Activated naive CD4-positive, alpha-beta T cell treated with anti-CD3 and anti-CD28 coated beads, Interleukin-2, amount 10 ng/mL, durations not matched to agents 7 days and 5 days (primary cell): Measurements from ENCODE around the gene GALNT1.

Source experiments
- CTCF ChIA-PET: fragments of 350-600 bp; sonication (Branson Sonifier 250); formaldehyde crosslinking; loops from one replicate; lab custom pipeline; 2021; ENCODE audit warnings: antibody characterized with exemption; lab: Charles Lee
- DNase-seq: peaks from one replicate; pipeline ENCODE4 v3.0.0-alpha.2; 2020
- H3K27ac Mint-ChIP-seq: one replicate; pipeline ENCODE4 v1.8.0; 2021; ENCODE audit warnings: mild to moderate bottlenecking, moderate library complexity, mixed read lengths
- H3K27me3 Mint-ChIP-seq: one replicate; pipeline ENCODE4 v1.8.0; 2021; ENCODE audit warnings: mild to moderate bottlenecking, mixed read lengths
- H3K36me3 Mint-ChIP-seq: one replicate; pipeline ENCODE4 v1.8.0; 2021; ENCODE audit warnings: mixed read lengths
- H3K4me1 Mint-ChIP-seq: one replicate; pipeline ENCODE4 v1.8.0; 2021; ENCODE audit warnings: mixed read lengths
- H3K4me3 Mint-ChIP-seq: one replicate; pipeline ENCODE4 v1.8.0; 2021; ENCODE audit warnings: mild to moderate bottlenecking, moderate library complexity, mixed read lengths
- H3K9me3 Mint-ChIP-seq: one replicate; pipeline ENCODE4 v1.8.0; 2021; ENCODE audit warnings: mixed read lengths

GALNT1 gene

DNA sequence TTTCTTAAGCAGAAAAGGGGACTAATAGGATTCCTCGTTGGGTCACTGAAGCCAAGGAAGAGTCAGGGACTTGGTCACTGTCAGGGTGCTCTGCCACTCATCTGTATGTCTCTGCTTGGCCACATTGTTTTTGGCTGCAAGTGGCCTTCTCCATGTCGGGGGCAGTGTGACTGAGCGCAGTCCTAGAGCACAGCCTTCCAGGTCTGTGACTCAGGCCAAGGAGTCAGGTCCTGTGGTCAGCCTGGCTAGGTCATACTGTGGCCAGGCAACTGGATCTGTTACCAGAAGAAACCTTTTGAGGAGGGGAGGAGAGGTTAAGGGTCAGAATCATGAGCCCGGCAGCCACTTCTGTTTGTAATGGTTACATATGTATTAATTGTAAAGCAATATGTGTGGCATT is 61.3 kb downstream of the GALNT1 start:
- CTCF ChIA-PET: no interaction called here
- Mint-ChIP-seq H3K4me1 (no peaks in the 10 kb centered on the region), H3K4me3 (no peak overlapping the region), H3K36me3 (peaks cover 7% of the 10 kb centered on the region), H3K9me3 (peaks cover 6% of the 10 kb centered on the region), H3K27me3 (no peaks in the 10 kb centered on the region), H3K27ac (no peak overlapping the region)
- no peak for DNase-seq

GRCh38 chr18:35646449-35646848 is 64.9 kb downstream of the GALNT1 start:
- no peak for DNase-seq
- no peak overlapping the region for H3K4me3 Mint-ChIP-seq
- peaks cover 2% of the 10 kb centered on the region for H3K9me3 Mint-ChIP-seq
- no peak overlapping the region for H3K27ac Mint-ChIP-seq
- H3K27me3 Mint-ChIP-seq: no peaks in the 10 kb centered on the region
- H3K4me1 Mint-ChIP-seq: no peaks in the 10 kb centered on the region
- H3K36me3 Mint-ChIP-seq: peaks cover 2% of the 10 kb centered on the region
- CTCF ChIA-PET: no interaction called here

DNA sequence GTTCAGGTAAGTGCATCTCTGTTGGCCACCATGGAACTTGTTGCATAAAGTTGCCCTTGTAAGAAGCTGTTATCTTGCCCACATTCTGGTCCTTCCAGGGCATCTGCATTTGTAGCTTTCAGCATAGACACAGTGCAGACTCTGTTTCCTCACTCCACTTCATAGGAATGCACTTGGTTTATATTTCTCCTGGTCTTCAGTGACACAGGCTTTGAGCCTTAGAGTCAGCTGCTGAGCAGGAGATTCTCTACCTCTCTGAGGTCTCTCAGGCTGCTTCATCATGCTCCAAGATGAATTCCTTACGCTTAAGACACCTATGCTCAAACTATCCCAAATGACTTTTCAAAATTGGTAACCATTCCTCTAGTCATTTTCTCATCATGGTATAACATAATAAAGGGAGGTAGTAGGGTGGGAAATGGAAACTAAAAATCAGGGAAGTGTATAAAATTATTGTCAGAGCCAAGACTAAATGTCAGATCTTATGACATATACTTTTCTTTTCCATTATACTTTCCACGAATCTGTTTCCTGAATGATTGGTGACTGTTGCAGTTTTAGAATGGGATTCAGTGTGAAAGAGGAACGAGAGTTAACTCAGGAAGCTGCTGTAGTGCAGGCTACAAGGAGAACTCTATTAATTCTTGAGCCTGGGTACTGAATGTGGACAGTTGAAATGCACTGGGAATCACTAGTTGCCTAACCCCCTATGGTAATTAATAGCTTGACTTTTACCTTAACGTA is 72.0 kb downstream of the GALNT1 start:
- peaks cover 2% of the 10 kb centered on the region for H3K9me3 Mint-ChIP-seq
- CTCF ChIA-PET: no interaction called here

DNA sequence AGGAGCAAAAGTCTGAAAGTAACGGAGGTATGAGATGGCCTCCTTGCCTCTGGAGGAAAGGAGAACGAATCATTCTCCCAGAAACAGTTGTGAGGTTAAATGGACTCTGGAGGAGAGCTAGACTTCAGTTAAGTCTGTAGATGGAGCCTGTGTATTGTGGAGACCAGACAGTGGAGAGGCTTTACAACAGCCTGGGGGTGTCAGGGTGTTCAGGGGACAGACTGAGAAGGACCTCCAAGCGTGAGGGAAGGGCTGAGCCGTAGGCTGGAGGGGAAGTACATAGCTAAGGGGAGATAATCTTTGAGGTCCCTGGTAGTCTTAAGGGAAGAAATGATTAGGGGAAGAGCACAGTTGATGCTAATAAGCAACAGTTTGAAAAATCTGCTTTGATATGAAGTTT is 76.6 kb downstream of the GALNT1 start:
- Mint-ChIP-seq H3K4me1 (no peaks in the 10 kb centered on the region), H3K36me3 (peaks cover 1% of the 10 kb centered on the region), H3K4me3 (no peak overlapping the region), H3K27ac (no peak overlapping the region), H3K9me3 (no peaks in the 10 kb centered on the region), H3K27me3 (no peaks in the 10 kb centered on the region)
- no peak for DNase-seq
- CTCF ChIA-PET: no interaction called here

More for the DNA sequence above, 72.0 kb downstream of the GALNT1 start:
- no peak overlapping the region for H3K27ac Mint-ChIP-seq
- DNase-seq: no peak
- peaks cover 1% of the 10 kb centered on the region for H3K36me3 Mint-ChIP-seq
- no peak overlapping the region for H3K4me3 Mint-ChIP-seq
- H3K4me1 Mint-ChIP-seq: no peaks in the 10 kb centered on the region
- no peaks in the 10 kb centered on the region for H3K27me3 Mint-ChIP-seq

DNA sequence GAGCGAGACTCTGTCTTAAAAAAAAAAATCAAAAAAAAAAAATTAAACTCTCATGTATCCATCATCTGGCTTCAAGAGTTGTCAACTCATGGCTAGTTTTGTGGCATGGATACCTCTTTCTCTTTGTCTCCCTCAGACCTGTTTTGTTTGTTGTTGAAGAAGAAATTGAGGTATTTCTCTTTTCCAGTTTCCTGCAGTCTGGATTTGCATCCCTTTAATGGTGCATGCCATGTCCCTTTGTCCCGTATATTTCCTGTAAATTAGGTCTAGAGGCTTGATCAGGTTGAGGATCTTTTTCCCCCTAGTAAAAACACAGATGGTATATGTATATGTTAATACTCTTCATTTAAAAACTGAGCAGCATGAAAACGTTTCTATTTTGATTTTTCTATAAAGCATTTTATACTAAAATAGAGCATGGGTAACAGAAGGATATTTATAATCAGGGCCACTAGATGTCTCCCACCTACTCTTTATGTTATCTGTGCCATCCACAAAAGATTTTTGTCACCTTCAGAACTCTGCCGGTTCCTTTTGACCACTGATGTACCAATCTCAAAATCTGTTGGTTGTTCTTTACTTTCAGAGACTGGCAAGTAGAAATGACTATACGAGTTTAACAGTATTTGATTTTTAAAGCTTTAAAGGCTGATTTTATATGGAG is 80.1 kb downstream of the GALNT1 start:
- Mint-ChIP-seq H3K27ac (no peak overlapping the region), H3K4me1 (no peaks in the 10 kb centered on the region), H3K27me3 (no peaks in the 10 kb centered on the region), H3K9me3 (no peaks in the 10 kb centered on the region), H3K4me3 (no peak overlapping the region), H3K36me3 (peaks cover 19% of the 10 kb centered on the region)
- no peak for DNase-seq
- CTCF ChIA-PET: interaction anchor here (0.8 kb wide), 1 partner anchor 95 kb away, joined by 3 read pairs; no protein-coding TSS in a partner anchor

DNA sequence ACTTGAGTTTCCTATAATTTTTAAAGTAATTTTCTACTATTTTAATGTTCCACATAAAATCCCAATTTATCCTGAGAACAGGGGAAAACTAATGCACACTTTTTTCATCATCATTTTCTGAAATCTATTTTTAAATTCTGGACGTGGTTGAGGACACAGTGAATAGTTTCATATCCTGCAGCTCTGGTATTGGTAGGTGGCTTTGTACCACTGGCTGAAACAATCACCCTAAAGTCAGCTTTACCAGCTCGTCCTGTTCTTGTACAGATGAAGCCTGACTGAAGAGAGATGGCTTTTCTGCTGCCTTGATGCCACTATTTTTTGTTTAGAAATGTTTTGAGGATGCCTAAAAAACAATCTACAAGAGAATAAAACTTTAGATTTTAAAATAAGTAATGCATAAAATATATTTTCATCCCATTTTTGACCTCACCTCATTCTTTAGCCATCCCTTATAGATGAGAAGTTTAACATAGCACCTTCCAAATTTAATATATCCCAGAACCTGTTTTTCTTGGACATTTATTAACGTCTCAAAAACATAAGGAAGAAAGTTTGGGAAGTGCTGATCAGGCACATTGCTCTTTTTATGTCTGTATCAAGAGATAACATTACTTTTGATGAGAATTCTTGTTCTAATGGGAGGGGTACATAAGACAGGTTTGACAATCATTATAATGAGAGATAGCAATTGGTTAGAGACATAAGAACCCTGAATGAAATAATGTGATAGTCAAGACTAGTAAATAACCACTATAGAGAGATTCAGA is 80.9 kb downstream of the GALNT1 start:
- Mint-ChIP-seq H3K27me3 (no peaks in the 10 kb centered on the region), H3K27ac (no peak overlapping the region), H3K4me1 (no peaks in the 10 kb centered on the region), H3K4me3 (no peak overlapping the region), H3K9me3 (peaks cover 2% of the 10 kb centered on the region), H3K36me3 (peaks cover 24% of the 10 kb centered on the region)
- CTCF ChIA-PET: interaction anchor here (0.8 kb wide), 1 partner anchor 95 kb away, joined by 3 read pairs; no protein-coding TSS in a partner anchor
- DNase-seq: no peak

DNA sequence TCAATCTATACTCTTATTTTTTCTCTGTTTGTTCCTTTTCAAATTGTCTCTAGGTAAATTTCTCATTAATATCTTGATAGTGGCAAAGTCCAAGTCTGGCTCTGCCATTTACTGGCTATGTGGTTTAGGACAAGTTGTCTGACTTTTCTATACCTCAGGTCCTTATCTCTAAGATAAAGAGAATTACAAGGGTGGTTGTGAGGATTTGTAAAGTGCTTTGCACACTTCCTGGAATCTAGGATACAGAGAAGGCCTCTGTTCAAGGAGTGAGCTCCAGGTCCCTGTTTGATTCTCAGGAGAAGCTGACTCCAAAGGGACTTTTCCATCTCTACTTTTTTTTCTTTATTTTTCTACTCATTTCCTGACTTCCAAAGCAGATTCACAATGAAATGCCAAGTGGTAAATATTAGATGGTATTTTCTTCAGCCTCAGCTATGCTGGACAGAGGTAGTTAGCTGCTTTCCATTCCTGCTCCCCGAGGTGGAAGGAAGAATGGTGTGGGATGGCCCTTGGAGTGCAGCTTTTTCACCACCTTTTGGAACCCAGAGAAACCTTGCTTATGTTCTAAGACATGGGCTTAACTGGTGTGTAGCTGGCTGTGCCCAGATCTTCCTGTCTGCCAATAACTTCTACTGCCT is 90.5 kb downstream of the GALNT1 start:
- no peaks in the 10 kb centered on the region for H3K27me3 Mint-ChIP-seq
- H3K36me3 Mint-ChIP-seq: peaks cover 8% of the 10 kb centered on the region
- no peak overlapping the region for H3K27ac Mint-ChIP-seq

DNA sequence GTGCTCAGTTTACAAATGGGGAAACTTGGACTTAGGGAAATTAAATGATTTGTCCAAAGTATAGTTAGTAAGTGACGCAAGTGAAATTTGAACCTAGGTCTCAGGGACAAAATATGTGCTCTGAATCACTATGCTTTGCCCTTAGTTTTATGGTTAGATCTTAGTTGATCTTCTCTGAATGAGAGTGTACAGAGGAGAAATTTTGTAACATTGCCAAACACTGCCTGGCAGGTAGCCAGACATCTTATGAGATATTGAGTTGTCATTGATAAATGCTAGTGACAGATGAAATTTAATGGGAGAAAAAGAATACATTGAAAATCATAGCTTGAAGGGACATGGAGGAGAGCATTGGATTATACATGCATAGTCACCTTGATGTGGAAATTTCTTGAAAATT is 91.4 kb downstream of the GALNT1 start:
- CTCF ChIA-PET: no interaction called here
- DNase-seq: no peak
- Mint-ChIP-seq H3K27me3 (no peaks in the 10 kb centered on the region), H3K9me3 (no peaks in the 10 kb centered on the region), H3K4me1 (no peaks in the 10 kb centered on the region), H3K27ac (no peak overlapping the region), H3K4me3 (no peak overlapping the region), H3K36me3 (peaks cover 2% of the 10 kb centered on the region)

More for the DNA sequence above, 90.5 kb downstream of the GALNT1 start:
- no peak overlapping the region for H3K4me3 Mint-ChIP-seq
- DNase-seq: no peak
- CTCF ChIA-PET: interaction anchor here (0.8 kb wide), 1 partner anchor 156 kb away, joined by 3 read pairs; no protein-coding TSS in a partner anchor
- no peaks in the 10 kb centered on the region for H3K4me1 Mint-ChIP-seq
- H3K9me3 Mint-ChIP-seq: peaks cover 4% of the 10 kb centered on the region

- Mint-ChIP-seq H3K36me3 (no peaks in the 10 kb centered on the region), H3K27ac (no peak overlapping the region), H3K27me3 (no peaks in the 10 kb centered on the region), H3K9me3 (no peaks in the 10 kb centered on the region), H3K4me1 (no peaks in the 10 kb centered on the region), H3K4me3 (no peak overlapping the region)
- DNase-seq: no peak
- CTCF ChIA-PET: no interaction called here
Measured at GRCh38 chr18:35673682-35674081, 92.1 kb downstream of the GALNT1 start.

DNA sequence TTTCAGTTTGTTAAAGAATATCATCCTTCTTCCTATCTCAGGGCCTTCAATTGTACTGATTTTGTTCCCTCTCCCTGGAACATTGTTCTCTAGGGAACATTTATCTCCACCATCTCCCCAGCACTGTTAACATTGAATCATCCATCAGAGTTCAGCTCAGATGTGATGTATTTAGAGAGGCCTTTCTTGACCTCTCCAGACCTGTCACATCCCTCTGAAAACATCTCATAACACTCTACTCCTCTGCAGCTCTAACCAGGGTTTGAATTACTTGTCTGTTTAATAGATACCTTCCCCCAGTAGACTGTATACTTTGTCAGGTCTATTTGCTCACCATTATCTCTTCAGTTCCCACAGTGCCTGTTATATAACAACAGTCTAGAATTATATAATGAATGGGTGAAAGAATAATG is 98.6 kb downstream of the GALNT1 start:
- H3K9me3 Mint-ChIP-seq: no peaks in the 10 kb centered on the region
- H3K27ac Mint-ChIP-seq: no peak overlapping the region
- DNase-seq: no peak
- CTCF ChIA-PET: no interaction called here
- H3K36me3 Mint-ChIP-seq: peaks cover 4% of the 10 kb centered on the region
- H3K4me3 Mint-ChIP-seq: no peak overlapping the region
- H3K4me1 Mint-ChIP-seq: no peaks in the 10 kb centered on the region
- H3K27me3 Mint-ChIP-seq: no peaks in the 10 kb centered on the region

DNA sequence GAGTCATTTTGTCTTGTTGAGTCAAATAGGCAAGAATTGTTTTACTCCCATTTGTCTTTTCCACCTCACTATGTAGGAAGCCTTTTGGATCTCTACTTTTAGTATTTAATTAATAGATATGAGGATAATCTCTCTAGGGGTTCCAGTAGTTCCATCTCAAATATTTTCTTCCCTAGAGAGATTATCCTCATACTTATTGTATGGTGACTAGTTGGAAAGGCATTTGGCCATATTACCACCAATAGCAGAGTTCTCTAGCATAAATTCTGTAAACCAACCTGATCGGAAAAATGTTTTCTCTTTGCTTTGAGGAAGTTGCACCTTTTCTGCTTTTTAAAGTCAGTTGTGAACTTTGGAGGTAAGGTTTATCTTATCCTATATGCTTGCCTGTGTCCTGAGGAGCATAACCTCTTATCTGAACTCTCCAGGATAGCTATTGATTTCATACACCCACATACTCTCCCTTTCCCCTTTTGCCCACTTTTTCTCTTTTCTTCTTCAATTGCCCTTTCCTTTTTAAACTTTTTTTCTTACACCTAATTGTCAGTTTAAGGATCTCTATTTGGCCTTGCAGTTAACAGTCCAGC is 100.8 kb downstream of the GALNT1 start:
- Mint-ChIP-seq H3K36me3 (peaks cover 10% of the 10 kb centered on the region), H3K27ac (no peak overlapping the region), H3K27me3 (no peaks in the 10 kb centered on the region), H3K4me3 (no peak overlapping the region), H3K4me1 (no peaks in the 10 kb centered on the region), H3K9me3 (no peaks in the 10 kb centered on the region)
- CTCF ChIA-PET: no interaction called here
- DNase-seq: no peak

- CTCF ChIA-PET: no interaction called here
- Mint-ChIP-seq H3K4me1 (no peaks in the 10 kb centered on the region), H3K9me3 (no peaks in the 10 kb centered on the region), H3K36me3 (peaks cover 12% of the 10 kb centered on the region), H3K4me3 (no peak overlapping the region), H3K27ac (no peak overlapping the region), H3K27me3 (no peaks in the 10 kb centered on the region)
- DNase-seq: no peak
Measured at GRCh38 chr18:35683021-35683420, 101.5 kb downstream of the GALNT1 start.

- CTCF ChIA-PET: no interaction called here
- Mint-ChIP-seq H3K4me3 (no peak overlapping the region), H3K9me3 (no peaks in the 10 kb centered on the region), H3K27me3 (no peaks in the 10 kb centered on the region), H3K36me3 (peaks cover 10% of the 10 kb centered on the region), H3K4me1 (no peaks in the 10 kb centered on the region), H3K27ac (no peak overlapping the region)
- DNase-seq: no peak
Measured at GRCh38 chr18:35688757-35689156, 107.2 kb downstream of the GALNT1 start.

GRCh38 chr18:35689728-35690127 is 108.2 kb downstream of the GALNT1 start:
- Mint-ChIP-seq H3K27me3 (no peaks in the 10 kb centered on the region), H3K4me3 (no peak overlapping the region), H3K36me3 (peaks cover 10% of the 10 kb centered on the region), H3K9me3 (no peaks in the 10 kb centered on the region), H3K4me1 (no peaks in the 10 kb centered on the region), H3K27ac (no peak overlapping the region)
- CTCF ChIA-PET: no interaction called here
- no peak for DNase-seq
